GM19239 (cell line): Measurements from ENCODE around the gene NANOS2.

Experiments used
- DNase-seq: peaks from one replicate; pipeline ENCODE4 v3.0.0; 2011; ENCODE audit warnings: low spot score; ENCODE audit not compliant: insufficient read length
- FAIRE-seq: peaks from 2 replicates; lab custom pipeline; 2011; peaks lifted over from hg19 to GRCh38; lab: Jason Lieb, UNC

NANOS2 gene

GRCh38 chr19:45931055-45931454 is 16.5 kb upstream of the NANOS2 start:
- FAIRE-seq = no peak
- DNase-seq = no peak

- no peak for FAIRE-seq
- no peak for DNase-seq
These were observed 14.7 kb upstream of the NANOS2 start for GRCh38 chr19:45929247-45929646.

- DNase-seq (peak; percentile 98), FAIRE-seq (peak; percentile 98)
These were observed 13.1 kb upstream of the NANOS2 start for GRCh38 chr19:45927565-45928261.

GRCh38 chr19:45924891-45925447 is 10.4 kb upstream of the NANOS2 start:
- no peak for FAIRE-seq
- DNase-seq = no peak

GRCh38 chr19:45922281-45922680 is 7.7 kb upstream of the NANOS2 start:
- DNase-seq (no peak), FAIRE-seq (peak; percentile 14)

- DNase-seq = no peak
- no peak for FAIRE-seq
These were observed 5.9 kb upstream of the NANOS2 start for GRCh38 chr19:45920458-45920857.

GRCh38 chr19:45919678-45920077 is 5.1 kb upstream of the NANOS2 start:
- no peak for DNase-seq
- FAIRE-seq = no peak

GRCh38 chr19:45918721-45919120 is 4.1 kb upstream of the NANOS2 start:
- DNase-seq (no peak), FAIRE-seq (no peak)

GRCh38 chr19:45917421-45918091 is 3.0 kb upstream of the NANOS2 start:
- no peak for DNase-seq
- no peak for FAIRE-seq

GRCh38 chr19:45911291-45911690 is 3.3 kb downstream of the NANOS2 start:
- FAIRE-seq (no peak), DNase-seq (no peak)

- DNase-seq = no peak
- no peak for FAIRE-seq
These were observed 5.6 kb downstream of the NANOS2 start for GRCh38 chr19:45908956-45909355.

GRCh38 chr19:45906221-45906620 is 8.4 kb downstream of the NANOS2 start:
- DNase-seq = no peak
- no peak for FAIRE-seq

- no peak for FAIRE-seq
These were observed 9.6 kb downstream of the NANOS2 start for GRCh38 chr19:45905011-45905410.

GRCh38 chr19:45902651-45903625 is 11.6 kb downstream of the NANOS2 start:
- DNase-seq (peak; percentile 99), FAIRE-seq (peak; percentile 98)

More at GRCh38 chr19:45905011-45905410, 9.6 kb downstream of the NANOS2 start:
- no peak for DNase-seq

GRCh38 chr19:45901912-45902650 is 12.5 kb downstream of the NANOS2 start, which contains the start of gene MYPOP:
Gene MYPOP (minus strand): TSS chr19:45902613. CDS start chr19:45901773, 840 bp downstream.
- DNase-seq = no peak

GRCh38 chr19:45901432-45901911 is 13.1 kb downstream of the NANOS2 start:
- DNase-seq (no peak), FAIRE-seq (no peak)

More at GRCh38 chr19:45901912-45902650, 12.5 kb downstream of the NANOS2 start, which contains the start of gene MYPOP:
- FAIRE-seq = peak; percentile 35

GRCh38 chr19:45900738-45901431 is 13.7 kb downstream of the NANOS2 start:
- FAIRE-seq = no peak
- no peak for DNase-seq

- no peak for FAIRE-seq
- DNase-seq = no peak
These were observed 14.5 kb downstream of the NANOS2 start for GRCh38 chr19:45899919-45900589.
